HFF-Myc (cell line): ENCODE measurements around the gene HOTAIR.

ENCODE experiments used
- DNase-seq: peaks from one replicate; pipeline ENCODE4 v3.0.0-alpha.2; 2011; ENCODE audit warnings: low read depth; ENCODE audit errors: extremely low read depth
- H3K4me3 ChIP-seq: replicated peaks from 2 replicates; pipeline ENCODE4 v1.5.1; 2011; ENCODE audit warnings: low read depth, mild to moderate bottlenecking, control low read depth, low read length
- TF ChIP-seq, protein P1 (sequence below): IDR thresholded peaks from 2 replicates; pipeline ENCODE4 v1.5.1; 2012; ENCODE audit warnings: mild to moderate bottlenecking, low read depth, low read length, control low read depth; ENCODE audit errors: missing control alignments

HOTAIR gene

DNA sequence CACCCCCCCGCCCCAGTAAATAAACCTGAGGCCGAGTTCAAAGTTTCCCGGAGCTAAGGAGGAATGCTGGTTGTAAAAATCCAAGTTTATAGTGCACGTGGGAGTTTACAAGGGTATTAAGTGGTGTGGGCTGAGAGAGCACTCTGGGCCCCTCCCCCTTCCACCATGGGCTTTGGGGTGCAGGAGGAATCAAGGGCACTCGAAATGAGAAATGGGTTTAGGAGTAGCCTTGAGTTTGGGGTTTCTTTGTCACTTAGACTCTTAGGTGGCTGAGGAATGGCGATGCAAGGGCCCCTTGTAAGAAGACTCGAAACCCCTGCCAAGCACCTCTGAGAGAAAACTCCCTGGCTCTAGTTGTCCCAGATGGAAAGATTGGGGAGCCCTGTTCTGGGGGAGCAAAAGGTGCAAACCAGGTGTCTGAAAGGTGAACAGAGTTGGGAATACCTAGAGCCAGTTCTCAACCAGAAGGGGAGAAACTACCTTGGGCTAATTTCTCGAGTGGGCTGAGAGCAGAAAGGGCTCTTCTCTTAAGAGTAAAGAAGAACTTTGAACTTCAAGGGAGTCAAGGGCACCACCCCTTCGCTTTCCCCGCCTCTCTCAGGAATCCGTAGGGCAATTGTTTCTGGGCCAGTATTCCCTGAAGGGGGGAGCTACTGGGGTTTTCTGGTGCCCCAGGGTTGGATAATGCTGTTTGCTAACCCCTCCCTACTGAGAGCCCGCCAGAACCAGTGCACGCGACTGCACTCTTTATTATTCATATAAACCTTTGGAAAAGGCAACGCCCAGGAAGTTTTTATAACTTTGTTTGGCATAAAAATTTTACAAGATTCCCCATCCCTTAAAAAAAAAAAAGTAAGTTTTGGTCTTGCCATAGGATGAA, 4.0 kb upstream of the HOTAIR start:
- TF ChIP-seq, protein P1, sequence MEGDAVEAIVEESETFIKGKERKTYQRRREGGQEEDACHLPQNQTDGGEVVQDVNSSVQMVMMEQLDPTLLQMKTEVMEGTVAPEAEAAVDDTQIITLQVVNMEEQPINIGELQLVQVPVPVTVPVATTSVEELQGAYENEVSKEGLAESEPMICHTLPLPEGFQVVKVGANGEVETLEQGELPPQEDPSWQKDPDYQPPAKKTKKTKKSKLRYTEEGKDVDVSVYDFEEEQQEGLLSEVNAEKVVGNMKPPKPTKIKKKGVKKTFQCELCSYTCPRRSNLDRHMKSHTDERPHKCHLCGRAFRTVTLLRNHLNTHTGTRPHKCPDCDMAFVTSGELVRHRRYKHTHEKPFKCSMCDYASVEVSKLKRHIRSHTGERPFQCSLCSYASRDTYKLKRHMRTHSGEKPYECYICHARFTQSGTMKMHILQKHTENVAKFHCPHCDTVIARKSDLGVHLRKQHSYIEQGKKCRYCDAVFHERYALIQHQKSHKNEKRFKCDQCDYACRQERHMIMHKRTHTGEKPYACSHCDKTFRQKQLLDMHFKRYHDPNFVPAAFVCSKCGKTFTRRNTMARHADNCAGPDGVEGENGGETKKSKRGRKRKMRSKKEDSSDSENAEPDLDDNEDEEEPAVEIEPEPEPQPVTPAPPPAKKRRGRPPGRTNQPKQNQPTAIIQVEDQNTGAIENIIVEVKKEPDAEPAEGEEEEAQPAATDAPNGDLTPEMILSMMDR: no peak
- no peak for DNase-seq
- H3K4me3 ChIP-seq: no peak overlapping the region

DNA sequence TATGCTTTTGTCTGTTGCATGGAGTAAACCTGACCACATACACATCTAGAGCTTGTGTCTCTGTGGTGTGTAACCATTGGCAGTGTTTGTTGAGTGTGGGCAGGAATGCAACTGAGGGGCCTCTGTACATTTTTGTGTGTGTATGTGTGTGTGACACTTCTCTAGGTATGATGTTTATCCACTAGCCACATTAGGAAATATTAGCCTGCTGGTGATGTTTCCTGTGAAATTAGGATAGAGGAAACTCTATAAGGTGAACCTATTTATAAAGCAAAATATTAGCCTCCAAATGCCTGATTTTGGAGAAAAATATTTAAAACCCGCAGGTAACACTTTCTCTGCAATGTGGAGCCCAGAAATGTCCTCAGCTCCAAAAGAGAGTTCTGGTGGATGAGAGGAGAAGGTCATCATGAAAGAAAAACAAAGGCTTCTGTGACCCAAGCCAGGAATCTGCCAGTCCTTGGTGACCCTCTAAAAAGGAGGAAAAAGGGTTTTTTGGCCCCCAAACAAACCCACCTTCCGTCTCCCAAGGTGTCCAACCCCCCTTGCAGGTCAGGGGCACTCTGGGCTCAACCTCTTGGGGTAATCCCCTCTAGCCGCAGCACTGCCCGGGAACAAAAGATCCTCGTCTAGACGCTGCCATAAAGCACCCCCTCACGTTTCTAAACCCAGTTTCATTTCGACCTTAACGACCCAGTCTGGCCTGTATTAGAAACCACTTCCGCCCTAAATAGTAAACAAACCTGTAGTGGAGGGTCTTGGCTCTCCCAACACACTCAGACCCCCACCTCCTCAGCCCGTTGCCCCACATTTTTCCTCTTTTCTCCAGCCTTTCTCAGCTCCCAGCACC, 3.1 kb upstream of the HOTAIR start:
- TF ChIP-seq, protein P1: no peak
- DNase-seq: no peak
- H3K4me3 ChIP-seq: no peak overlapping the region

DNA sequence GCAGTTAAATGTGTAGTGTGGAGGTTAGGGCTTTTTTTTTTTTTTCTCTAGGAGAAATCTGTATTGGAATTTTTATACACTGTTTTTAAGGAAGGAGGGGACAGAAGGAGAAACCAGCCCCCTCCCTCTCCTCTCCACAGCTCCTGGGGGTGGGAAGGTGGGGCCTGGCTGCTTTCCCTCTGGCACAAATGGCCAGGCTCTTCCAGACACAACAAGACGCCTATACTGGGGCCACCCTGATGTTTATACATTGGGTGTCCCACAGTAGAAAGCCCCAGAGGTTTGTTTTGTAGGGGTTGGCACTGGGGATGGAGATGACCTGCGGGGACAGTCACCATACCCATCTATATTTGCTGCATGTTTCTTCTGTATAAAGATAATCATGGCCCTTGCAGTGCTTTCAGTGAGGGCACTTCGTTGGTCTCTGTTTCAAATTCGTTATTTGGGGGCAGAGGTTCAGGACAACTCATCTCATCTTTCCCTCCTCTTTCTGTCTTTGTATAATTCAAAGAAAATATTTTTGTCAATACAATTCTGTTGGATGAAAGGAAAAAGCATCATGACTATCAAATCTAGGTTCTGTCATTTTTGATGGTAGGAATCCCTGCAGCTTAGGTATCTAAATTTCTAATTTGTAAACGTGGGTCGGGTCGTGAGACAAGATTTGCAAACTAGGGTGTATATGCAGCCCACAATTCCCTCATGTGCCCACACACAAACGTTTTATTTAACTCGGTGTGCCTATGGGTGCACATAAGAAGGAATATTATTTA, 2.3 kb upstream of the HOTAIR start:
- H3K4me3 ChIP-seq: no peak overlapping the region
- TF ChIP-seq, protein P1: no peak

DNA sequence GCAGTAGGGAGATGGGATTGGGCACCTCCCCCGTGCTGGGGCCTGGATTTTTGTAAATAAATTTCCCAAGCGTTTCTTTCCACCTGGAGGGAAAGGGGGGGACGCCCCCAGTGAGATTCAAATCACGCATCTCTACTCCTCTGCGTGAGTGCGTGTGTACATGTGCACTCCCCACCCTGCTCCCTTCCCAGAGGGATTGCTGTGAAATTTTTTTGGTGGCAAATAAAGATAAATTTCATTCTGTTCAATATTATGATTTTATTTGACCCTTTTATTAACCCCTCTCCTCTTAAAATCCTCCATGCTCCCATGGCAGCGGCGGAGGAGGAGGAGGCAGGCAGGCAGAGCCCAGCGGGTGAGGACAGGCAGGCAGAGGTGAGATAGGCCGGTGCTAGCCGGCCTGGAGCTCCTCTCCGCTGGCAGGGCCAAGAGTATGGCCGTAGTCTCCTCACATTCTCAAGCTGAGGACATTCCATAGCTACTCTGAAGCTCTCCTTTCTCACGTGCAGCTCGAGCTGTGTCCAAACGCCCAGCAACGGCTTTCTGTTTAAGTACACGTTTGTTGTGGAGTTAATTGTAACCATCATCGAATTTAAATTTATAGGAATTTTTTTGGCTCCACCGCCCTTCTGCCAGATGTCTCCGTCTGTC, 1.5 kb upstream of the HOTAIR start:
- peak; percentile 42 for DNase-seq
- TF ChIP-seq, protein P1: no peak
- no peak overlapping the region for H3K4me3 ChIP-seq

More for the DNA sequence above, 2.3 kb upstream of the HOTAIR start:
- DNase-seq: no peak

DNA sequence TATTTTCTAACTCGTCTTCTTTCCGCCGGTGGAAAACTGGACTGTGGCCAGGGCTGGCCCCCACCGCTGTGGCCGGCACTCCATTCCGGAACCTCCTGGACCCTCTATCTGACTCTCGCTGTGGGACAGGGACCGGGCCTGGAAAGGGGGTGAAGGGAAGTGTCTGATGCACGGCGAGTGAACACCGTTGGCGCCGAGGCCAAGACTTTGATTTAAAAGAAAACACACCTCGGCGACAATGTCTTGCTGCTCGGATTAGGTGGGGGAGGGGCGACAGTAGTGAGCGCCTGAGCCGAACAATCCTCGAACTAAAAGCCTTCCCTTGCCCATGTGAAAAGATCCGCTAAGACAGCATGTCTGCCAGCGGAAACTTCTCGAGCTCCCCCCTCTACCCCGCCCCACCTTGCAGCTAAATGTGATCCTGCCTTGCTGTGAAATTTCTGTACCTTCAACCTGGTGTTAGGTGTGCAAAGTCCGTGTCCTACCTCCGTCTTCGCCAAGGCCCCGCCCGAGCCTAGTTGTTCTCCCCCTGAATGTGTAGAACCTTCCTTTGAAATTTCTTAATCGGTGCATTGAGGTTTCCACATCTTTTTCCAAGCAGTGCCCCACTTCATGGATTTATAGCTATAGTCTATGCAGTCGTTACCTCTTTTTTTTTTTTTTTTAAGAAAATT, 862 bp upstream of the HOTAIR start:
- H3K4me3 ChIP-seq: no peak overlapping the region
- no peak for DNase-seq
- TF ChIP-seq, protein P1: no peak
